ENCODE results near the gene UQCRQ. TPM values are rescaled to one million over a fixed set of nuclear protein-coding genes. Genes with fewer than 3 reads are reported as not detected.

UQCRQ gene
- total RNA-seq, 3 donors from 2014 or later (not counting 1 experiment from before 2014, with no cell fraction given), result 114 to 116 (median 115) TPM

- H3K4me1 ChIP-seq (ENCODE audit: control insufficient read depth, insufficient read depth, low read length), result peaks cover 12% of the 10 kb centered on the region
- peaks cover 3% of the 10 kb centered on the region for H3K27me3 ChIP-seq (ENCODE audit: control insufficient read depth, insufficient read depth, low read length)
- H3K27ac ChIP-seq (ENCODE audit: low read length), result no peak overlapping the region
- WGBS (ENCODE audit: insufficient coverage), result 97% methylated on average over 3 of the region's 3 CpGs
- Mint-ChIP-seq H3K9me3 (no peaks in the 10 kb centered on the region), H3K4me1 (peaks cover 6 to 19% of the 10 kb centered on the region in 2 donors), H3K4me3 (no peak overlapping the region), H3K27ac (no peak overlapping the region), H3K36me3 (no peaks in the 10 kb centered on the region), H3K27me3 (ENCODE audit: low read depth in 2 of 2) (peaks cover 16 to 17% of the 10 kb centered on the region in 2 donors)
- DNase-seq, result no peak
- no peak overlapping the region for H3K4me3 ChIP-seq (ENCODE audit: low read length)
- ATAC-seq, result no peak
- H3K9me3 ChIP-seq (ENCODE audit: control insufficient read depth, insufficient read depth, low read length), result no peaks in the 10 kb centered on the region
- intact Hi-C loops (cut with micrococcal nuclease), result no loop called here
- TF ChIP-seq, protein P1, sequence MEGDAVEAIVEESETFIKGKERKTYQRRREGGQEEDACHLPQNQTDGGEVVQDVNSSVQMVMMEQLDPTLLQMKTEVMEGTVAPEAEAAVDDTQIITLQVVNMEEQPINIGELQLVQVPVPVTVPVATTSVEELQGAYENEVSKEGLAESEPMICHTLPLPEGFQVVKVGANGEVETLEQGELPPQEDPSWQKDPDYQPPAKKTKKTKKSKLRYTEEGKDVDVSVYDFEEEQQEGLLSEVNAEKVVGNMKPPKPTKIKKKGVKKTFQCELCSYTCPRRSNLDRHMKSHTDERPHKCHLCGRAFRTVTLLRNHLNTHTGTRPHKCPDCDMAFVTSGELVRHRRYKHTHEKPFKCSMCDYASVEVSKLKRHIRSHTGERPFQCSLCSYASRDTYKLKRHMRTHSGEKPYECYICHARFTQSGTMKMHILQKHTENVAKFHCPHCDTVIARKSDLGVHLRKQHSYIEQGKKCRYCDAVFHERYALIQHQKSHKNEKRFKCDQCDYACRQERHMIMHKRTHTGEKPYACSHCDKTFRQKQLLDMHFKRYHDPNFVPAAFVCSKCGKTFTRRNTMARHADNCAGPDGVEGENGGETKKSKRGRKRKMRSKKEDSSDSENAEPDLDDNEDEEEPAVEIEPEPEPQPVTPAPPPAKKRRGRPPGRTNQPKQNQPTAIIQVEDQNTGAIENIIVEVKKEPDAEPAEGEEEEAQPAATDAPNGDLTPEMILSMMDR (IDR thresholded peaks at IDR 0.05), result no peak
- H3K36me3 ChIP-seq (ENCODE audit: control insufficient read depth, insufficient read depth, low read length), result no peaks in the 10 kb centered on the region
Observed at GRCh38 chr5:132834057-132834456, 32.4 kb upstream of the UQCRQ start.

- no peaks in the 10 kb centered on the region for H3K36me3 Mint-ChIP-seq
- no peaks in the 10 kb centered on the region for H3K4me1 Mint-ChIP-seq
- H3K9me3 ChIP-seq (ENCODE audit: control insufficient read depth, insufficient read depth, low read length), result no peaks in the 10 kb centered on the region
- H3K27ac ChIP-seq (ENCODE audit: low read length), result no peak overlapping the region
- no peak for ATAC-seq
- H3K4me3 Mint-ChIP-seq, result no peak overlapping the region
- 94% methylated on average over 1 of the region's 1 CpG for WGBS (ENCODE audit: insufficient coverage)
- no peak overlapping the region for H3K4me3 ChIP-seq (ENCODE audit: low read length)
- H3K27me3 ChIP-seq (ENCODE audit: control insufficient read depth, insufficient read depth, low read length), result no peaks in the 10 kb centered on the region
- no peak for DNase-seq
- H3K36me3 ChIP-seq (ENCODE audit: control insufficient read depth, insufficient read depth, low read length), result no peaks in the 10 kb centered on the region
- H3K27me3 Mint-ChIP-seq (ENCODE audit: low read depth in 2 of 2), result no peaks in the 10 kb centered on the region
- intact Hi-C loops (cut with micrococcal nuclease), result no loop called here
- TF ChIP-seq, protein P1 (IDR thresholded peaks at IDR 0.05), result no peak
- H3K27ac Mint-ChIP-seq, result no peak overlapping the region
- no peaks in the 10 kb centered on the region for H3K9me3 Mint-ChIP-seq
- H3K4me1 ChIP-seq (ENCODE audit: control insufficient read depth, insufficient read depth, low read length), result no peaks in the 10 kb centered on the region
Observed at GRCh38 chr5:132836852-132837251, 29.6 kb upstream of the UQCRQ start.

GRCh38 chr5:132837868-132838267 lies 28.6 kb upstream of the UQCRQ start:
- Histone ChIP-seq H3K9me3 (ENCODE audit: control insufficient read depth, insufficient read depth, low read length) (no peaks in the 10 kb centered on the region), H3K4me1 (ENCODE audit: control insufficient read depth, insufficient read depth, low read length) (no peaks in the 10 kb centered on the region), H3K27me3 (ENCODE audit: control insufficient read depth, insufficient read depth, low read length) (no peaks in the 10 kb centered on the region), H3K27ac (ENCODE audit: low read length) (no peak overlapping the region), H3K36me3 (ENCODE audit: control insufficient read depth, insufficient read depth, low read length) (no peaks in the 10 kb centered on the region), H3K4me3 (ENCODE audit: low read length) (no peak overlapping the region)
- no peaks in the 10 kb centered on the region for H3K27me3 Mint-ChIP-seq (ENCODE audit: low read depth in 2 of 2)
- intact Hi-C loops (cut with micrococcal nuclease), result no loop called here
- H3K36me3 Mint-ChIP-seq, result no peaks in the 10 kb centered on the region
- ATAC-seq (no peak), DNase-seq (no peak)
- H3K27ac Mint-ChIP-seq, result no peak overlapping the region
- 64% methylated on average over 2 of the region's 2 CpGs for WGBS (ENCODE audit: insufficient coverage)
- TF ChIP-seq, protein P1 (IDR thresholded peaks at IDR 0.05), result no peak
- no peaks in the 10 kb centered on the region for H3K4me1 Mint-ChIP-seq
- H3K9me3 Mint-ChIP-seq, result no peaks in the 10 kb centered on the region
- no peak overlapping the region for H3K4me3 Mint-ChIP-seq

- Mint-ChIP-seq H3K4me3 (no peak overlapping the region), H3K9me3 (no peaks in the 10 kb centered on the region), H3K27ac (no peak overlapping the region), H3K4me1 (no peaks in the 10 kb centered on the region), H3K36me3 (no peaks in the 10 kb centered on the region), H3K27me3 (ENCODE audit: low read depth in 2 of 2) (no peaks in the 10 kb centered on the region)
- Histone ChIP-seq H3K36me3 (ENCODE audit: control insufficient read depth, insufficient read depth, low read length) (no peaks in the 10 kb centered on the region), H3K27ac (ENCODE audit: low read length) (no peak overlapping the region), H3K27me3 (ENCODE audit: control insufficient read depth, insufficient read depth, low read length) (no peaks in the 10 kb centered on the region), H3K4me3 (ENCODE audit: low read length) (no peak overlapping the region), H3K4me1 (ENCODE audit: control insufficient read depth, insufficient read depth, low read length) (no peaks in the 10 kb centered on the region), H3K9me3 (ENCODE audit: control insufficient read depth, insufficient read depth, low read length) (no peaks in the 10 kb centered on the region)
- intact Hi-C loops (cut with micrococcal nuclease), result no loop called here
- DNase-seq (no peak), ATAC-seq (no peak)
- TF ChIP-seq, protein P1 (IDR thresholded peaks at IDR 0.05), result no peak
- WGBS (ENCODE audit: insufficient coverage), result 87% methylated on average over 3 of the region's 3 CpGs
Observed at GRCh38 chr5:132838516-132839282, 27.7 kb upstream of the UQCRQ start.
